ENCODE results near the gene SH3D19. TPM values are rescaled to one million over a fixed set of nuclear protein-coding genes. Genes with fewer than 3 reads are reported as not detected.

The SH3D19 gene
- total RNA-seq, 2 experiments from 2014 or later = not detected

DNA sequence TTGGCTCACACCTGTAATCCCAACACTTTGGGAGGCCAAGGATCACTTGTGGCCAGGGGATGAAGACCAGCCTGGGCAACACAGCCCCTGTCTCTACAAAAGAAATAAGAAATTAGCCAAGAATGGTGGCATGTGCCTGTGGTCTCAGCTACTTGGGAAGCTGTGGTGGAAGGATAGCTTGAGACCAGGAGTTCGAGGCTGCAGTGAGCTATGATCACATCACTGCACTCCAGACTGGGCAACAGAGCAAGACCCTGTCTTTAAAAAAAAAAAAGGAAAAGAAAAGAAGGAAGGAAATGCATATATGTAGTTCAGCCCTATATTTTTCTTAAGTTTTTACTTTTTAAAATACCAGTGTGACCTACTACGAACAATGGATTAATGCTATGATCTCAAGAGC is 33.4 kb downstream of the SH3D19 start:
- H3K4me3 ChIP-seq (ENCODE audit: low read depth, low read length, poor library complexity, severe bottlenecking) = no peak overlapping the region
- no peak overlapping the region for H3K4me2 ChIP-seq (ENCODE audit: low read length)
- H3K36me3 ChIP-seq (ENCODE audit: insufficient read depth, low read length) = no peaks in the 10 kb centered on the region
- BruUV-seq (replicated peaks) = no TSS peak
- H3K9me2 ChIP-seq (ENCODE audit: insufficient read depth, low read length) = no peaks in the 10 kb centered on the region
- H3K79me2 ChIP-seq (ENCODE audit: insufficient read depth, low read depth, low read length) = no peaks in the 10 kb centered on the region
- DNase-seq (ENCODE audit: low spot score) = no peak
- no peaks in the 10 kb centered on the region for H3K4me1 ChIP-seq (ENCODE audit: insufficient read depth, low read length, poor library complexity, severe bottlenecking)
- CTCF ChIA-PET (ENCODE audit: unreplicated experiment) = no interaction called here
- no peaks in the 10 kb centered on the region for H3K9me3 ChIP-seq (ENCODE audit: low read length)
- H4K20me1 ChIP-seq (ENCODE audit: insufficient read depth, low read length) = no peaks in the 10 kb centered on the region
- intact Hi-C loops (cut with micrococcal nuclease; ENCODE audit: unreplicated experiment) = no loop called here
- no peak for TF ChIP-seq EZH2phosphoT487 (IDR thresholded peaks at IDR 0.05; ENCODE audit: borderline replicate concordance, low read depth, low read length)
- H2AFZ ChIP-seq (ENCODE audit: low read length) = no peak overlapping the region
- POLR2A ChIA-PET = interaction anchor here (1.4 kb wide), 1 partner anchor 26 kb away, joined by 3 read pairs; no protein-coding TSS in a partner anchor
- no peak overlapping the region for H3K27ac ChIP-seq (ENCODE audit: low read depth, low read length, poor library complexity, severe bottlenecking)

DNA sequence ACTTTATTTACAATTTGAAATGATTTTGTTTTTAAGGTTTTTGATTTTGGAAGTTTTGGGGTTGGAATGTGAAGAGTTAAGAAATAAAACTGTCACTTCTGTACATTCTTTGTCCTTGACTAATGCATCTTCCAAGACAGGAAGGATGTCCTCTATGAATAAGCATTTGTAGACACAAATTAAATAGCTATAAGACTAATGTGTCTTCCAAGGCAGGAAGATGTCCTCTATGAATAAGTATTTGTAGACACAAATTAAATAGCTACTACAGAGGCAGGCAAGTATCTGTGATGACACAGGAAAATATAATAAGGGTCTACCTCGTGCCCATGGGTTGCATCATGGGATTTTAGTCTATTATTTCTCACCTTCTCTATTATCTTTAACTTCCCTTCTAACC is 33.9 kb downstream of the SH3D19 start:
- TF ChIP-seq, protein P1, sequence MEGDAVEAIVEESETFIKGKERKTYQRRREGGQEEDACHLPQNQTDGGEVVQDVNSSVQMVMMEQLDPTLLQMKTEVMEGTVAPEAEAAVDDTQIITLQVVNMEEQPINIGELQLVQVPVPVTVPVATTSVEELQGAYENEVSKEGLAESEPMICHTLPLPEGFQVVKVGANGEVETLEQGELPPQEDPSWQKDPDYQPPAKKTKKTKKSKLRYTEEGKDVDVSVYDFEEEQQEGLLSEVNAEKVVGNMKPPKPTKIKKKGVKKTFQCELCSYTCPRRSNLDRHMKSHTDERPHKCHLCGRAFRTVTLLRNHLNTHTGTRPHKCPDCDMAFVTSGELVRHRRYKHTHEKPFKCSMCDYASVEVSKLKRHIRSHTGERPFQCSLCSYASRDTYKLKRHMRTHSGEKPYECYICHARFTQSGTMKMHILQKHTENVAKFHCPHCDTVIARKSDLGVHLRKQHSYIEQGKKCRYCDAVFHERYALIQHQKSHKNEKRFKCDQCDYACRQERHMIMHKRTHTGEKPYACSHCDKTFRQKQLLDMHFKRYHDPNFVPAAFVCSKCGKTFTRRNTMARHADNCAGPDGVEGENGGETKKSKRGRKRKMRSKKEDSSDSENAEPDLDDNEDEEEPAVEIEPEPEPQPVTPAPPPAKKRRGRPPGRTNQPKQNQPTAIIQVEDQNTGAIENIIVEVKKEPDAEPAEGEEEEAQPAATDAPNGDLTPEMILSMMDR (conservative IDR thresholded peaks at IDR 0.05; ENCODE audit: low read length) = no peak
- TF ChIP-seq EZH2phosphoT487 (IDR thresholded peaks at IDR 0.05; ENCODE audit: borderline replicate concordance, low read depth, low read length) = no peak
- Histone ChIP-seq H2AFZ (ENCODE audit: low read length) (no peak overlapping the region), H3K9me2 (ENCODE audit: insufficient read depth, low read length) (no peaks in the 10 kb centered on the region), H4K20me1 (ENCODE audit: insufficient read depth, low read length) (no peaks in the 10 kb centered on the region), H3K4me2 (ENCODE audit: low read length) (no peak overlapping the region), H3K4me1 (ENCODE audit: insufficient read depth, low read length, poor library complexity, severe bottlenecking) (no peaks in the 10 kb centered on the region), H3K79me2 (ENCODE audit: insufficient read depth, low read depth, low read length) (no peaks in the 10 kb centered on the region), H3K36me3 (ENCODE audit: insufficient read depth, low read length) (no peaks in the 10 kb centered on the region), H3K27ac (ENCODE audit: low read depth, low read length, poor library complexity, severe bottlenecking) (no peak overlapping the region), H3K9me3 (ENCODE audit: low read length) (no peaks in the 10 kb centered on the region), H3K4me3 (ENCODE audit: low read depth, low read length, poor library complexity, severe bottlenecking) (no peak overlapping the region)
- ChIA-PET POLR2A (interaction anchor here (1.4 kb wide), 1 partner anchor 26 kb away, joined by 3 read pairs; no protein-coding TSS in a partner anchor), CTCF (ENCODE audit: unreplicated experiment) (no interaction called here)
- no TSS peak for BruUV-seq (replicated peaks)
- DNase-seq (ENCODE audit: low spot score) = no peak
- intact Hi-C loops (cut with micrococcal nuclease; ENCODE audit: unreplicated experiment) = no loop called here

DNA sequence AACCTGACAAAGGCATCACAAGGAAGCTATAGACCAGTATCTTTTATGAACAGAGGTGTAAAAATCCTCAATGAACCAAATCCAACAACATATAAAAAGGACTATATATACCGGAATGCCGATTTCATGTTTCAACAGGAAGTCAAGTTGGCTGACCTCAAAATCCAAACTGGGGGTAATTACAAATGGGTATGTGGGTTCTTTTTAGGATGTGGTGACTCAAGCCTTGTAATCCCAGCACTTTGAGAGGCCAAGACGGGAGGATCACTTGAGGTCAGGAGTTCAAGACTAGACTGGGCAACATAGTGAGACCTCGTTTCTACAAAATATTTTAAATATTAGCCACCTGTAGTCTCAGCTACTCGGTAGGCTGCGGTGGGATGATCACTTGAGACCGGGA is 38.0 kb downstream of the SH3D19 start:
- H3K36me3 ChIP-seq (ENCODE audit: insufficient read depth, low read length) = no peaks in the 10 kb centered on the region
- ChIA-PET POLR2A (interaction anchor here (0.7 kb wide), 1 partner anchor 118 kb away, joined by 3 read pairs; no protein-coding TSS in a partner anchor), CTCF (ENCODE audit: unreplicated experiment) (no interaction called here)
- no TSS peak for BruUV-seq (replicated peaks)
- no peaks in the 10 kb centered on the region for H3K9me2 ChIP-seq (ENCODE audit: insufficient read depth, low read length)
- H3K4me2 ChIP-seq (ENCODE audit: low read length) = no peak overlapping the region
- H3K4me1 ChIP-seq (ENCODE audit: insufficient read depth, low read length, poor library complexity, severe bottlenecking) = no peaks in the 10 kb centered on the region
- no peak overlapping the region for H2AFZ ChIP-seq (ENCODE audit: low read length)
- no peaks in the 10 kb centered on the region for H4K20me1 ChIP-seq (ENCODE audit: insufficient read depth, low read length)
- H3K27ac ChIP-seq (ENCODE audit: low read depth, low read length, poor library complexity, severe bottlenecking) = no peak overlapping the region
- no peak overlapping the region for H3K4me3 ChIP-seq (ENCODE audit: low read depth, low read length, poor library complexity, severe bottlenecking)
- H3K9me3 ChIP-seq (ENCODE audit: low read length) = no peaks in the 10 kb centered on the region
- TF ChIP-seq, protein P1 (conservative IDR thresholded peaks at IDR 0.05; ENCODE audit: low read length) = no peak
- no peak for TF ChIP-seq EZH2phosphoT487 (IDR thresholded peaks at IDR 0.05; ENCODE audit: borderline replicate concordance, low read depth, low read length)
- H3K79me2 ChIP-seq (ENCODE audit: insufficient read depth, low read depth, low read length) = no peaks in the 10 kb centered on the region
- intact Hi-C loops (cut with micrococcal nuclease; ENCODE audit: unreplicated experiment) = no loop called here
- no peak for DNase-seq (ENCODE audit: low spot score)

Measured in OCI-LY7 (cell line).